Occipital lobe (tissue), 2 donors: ENCODE measurements around the gene CELSR1. TPM values are rescaled to one million over a fixed set of nuclear protein-coding genes. Genes with fewer than 3 reads are reported as not detected.

ENCODE experiments used
- DNase-seq: peaks from one replicate; lab custom pipeline; 2025; lab: John Stamatoyannopoulos, UW
- total RNA-seq: library from RNA; depleted of rRNA; stranded (reverse); fragments of >200 nt; gene quantifications from one replicate; pipeline ENCODE4 v1.2.3, GENCODE V29; 2014

Gene CELSR1
- total RNA-seq, 1 donor from 2014 or later: 4.1 TPM

DNA sequence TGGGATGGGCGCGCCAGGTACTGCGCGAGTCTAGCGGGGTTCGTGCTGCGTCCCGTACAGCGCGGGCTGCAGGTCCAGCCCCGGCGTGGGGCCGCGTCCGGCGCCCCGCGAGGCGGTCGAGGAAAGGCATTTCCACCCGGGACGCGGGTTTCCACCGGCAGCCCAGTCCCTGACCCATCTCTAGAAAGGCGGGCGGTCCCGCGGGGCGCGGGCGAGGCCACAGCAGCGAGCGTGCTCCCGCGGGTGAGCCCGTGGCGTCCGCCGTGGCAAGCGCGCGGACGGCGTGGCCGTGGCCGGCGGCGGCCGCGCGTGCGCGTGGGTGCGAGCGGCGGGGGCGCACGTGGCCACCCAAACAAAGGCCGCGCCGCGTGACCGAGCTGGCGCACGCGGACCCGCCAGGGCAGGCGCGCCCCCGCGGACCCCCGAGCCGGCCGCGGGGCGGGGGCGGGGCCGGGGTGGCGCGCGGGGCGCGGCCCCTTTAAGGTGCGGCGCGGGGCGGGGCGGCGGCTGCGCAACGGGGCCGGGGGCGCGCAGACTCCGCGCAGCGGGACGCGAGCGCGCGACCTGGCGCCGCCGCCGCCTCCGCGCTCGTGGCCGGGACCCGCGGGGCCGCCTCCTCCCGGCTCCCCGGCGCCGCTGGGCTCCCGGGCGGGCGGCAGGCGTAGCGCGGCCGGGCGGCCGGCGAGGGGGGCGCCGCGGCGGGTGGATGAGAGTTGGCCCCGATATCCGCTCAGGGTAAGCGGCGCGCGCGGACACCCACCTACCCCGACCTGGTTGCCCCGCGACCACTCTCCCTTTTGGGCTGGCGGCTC, 39.3 kb upstream of the CELSR1 start:
- peak; percentile 66 for DNase-seq

DNA sequence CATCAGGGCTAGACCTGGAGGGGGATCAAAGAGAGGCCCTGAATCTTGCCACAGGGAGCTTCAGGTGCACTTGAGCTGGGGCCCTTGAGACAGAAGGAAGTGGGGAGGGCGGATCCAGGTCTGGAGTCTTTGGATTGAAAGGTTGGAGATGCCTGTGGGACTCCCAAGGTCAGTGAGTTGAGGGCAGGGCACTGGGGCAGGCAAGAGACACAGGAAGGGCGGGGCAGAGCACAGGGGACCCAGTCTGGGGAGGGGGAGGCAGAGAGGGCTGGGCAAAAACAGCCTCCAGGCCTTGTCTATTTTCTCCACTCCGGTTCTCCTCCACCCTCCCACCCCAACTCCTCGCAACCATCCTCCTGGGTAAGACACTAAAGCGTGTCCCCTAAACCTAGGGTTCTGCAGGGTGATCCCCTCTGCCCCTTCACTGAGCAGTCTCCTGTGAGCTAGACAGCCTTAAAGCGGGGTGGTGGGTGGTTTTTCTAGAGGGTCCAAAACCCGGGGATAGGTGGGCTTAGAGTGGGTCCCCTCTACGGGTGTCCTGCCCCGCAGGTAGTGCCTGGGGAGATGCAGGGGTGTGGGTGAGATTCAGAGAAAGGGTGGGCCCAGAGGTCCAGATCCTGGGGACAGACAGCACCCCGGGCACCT, 38.6 kb upstream of the CELSR1 start:
- DNase-seq: no peak

- DNase-seq: no peak
These were observed 37.8 kb upstream of the CELSR1 start for GRCh38 chr22:46574993-46575910.

DNA sequence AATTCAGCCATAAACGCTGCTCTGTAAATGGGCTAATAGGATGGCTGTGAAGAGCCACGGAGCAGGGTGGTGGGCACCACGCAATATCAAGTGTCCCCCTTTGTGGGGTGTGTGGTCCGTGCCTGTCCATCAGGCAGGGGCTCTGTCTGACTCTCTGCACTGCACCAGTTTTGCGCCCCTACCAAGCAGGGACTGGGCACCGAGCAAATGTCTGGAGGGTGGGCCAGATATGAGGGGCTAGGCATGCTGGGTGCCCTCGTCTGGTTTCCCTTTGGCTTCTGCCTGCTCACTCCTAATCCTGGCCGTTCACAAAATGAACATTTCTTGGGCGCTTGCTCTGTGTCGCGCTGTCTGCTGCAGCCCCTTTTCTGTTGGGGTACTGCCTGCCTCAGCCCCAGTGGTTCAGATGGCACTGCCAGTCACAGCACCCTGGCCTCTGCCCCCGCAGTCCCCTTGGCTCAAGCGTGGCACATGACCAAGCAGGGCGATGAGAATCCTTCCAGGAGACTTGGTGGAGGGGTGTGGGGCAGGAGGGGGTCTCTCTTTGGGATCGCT, 37.1 kb upstream of the CELSR1 start:
- no peak for DNase-seq

GRCh38 chr22:46573781-46574437, 36.5 kb upstream of the CELSR1 start:
- no peak for DNase-seq

GRCh38 chr22:46572911-46573780, 35.7 kb upstream of the CELSR1 start:
- DNase-seq: no peak

- DNase-seq: no peak
These were observed 34.3 kb upstream of the CELSR1 start for GRCh38 chr22:46571642-46572250.

DNA sequence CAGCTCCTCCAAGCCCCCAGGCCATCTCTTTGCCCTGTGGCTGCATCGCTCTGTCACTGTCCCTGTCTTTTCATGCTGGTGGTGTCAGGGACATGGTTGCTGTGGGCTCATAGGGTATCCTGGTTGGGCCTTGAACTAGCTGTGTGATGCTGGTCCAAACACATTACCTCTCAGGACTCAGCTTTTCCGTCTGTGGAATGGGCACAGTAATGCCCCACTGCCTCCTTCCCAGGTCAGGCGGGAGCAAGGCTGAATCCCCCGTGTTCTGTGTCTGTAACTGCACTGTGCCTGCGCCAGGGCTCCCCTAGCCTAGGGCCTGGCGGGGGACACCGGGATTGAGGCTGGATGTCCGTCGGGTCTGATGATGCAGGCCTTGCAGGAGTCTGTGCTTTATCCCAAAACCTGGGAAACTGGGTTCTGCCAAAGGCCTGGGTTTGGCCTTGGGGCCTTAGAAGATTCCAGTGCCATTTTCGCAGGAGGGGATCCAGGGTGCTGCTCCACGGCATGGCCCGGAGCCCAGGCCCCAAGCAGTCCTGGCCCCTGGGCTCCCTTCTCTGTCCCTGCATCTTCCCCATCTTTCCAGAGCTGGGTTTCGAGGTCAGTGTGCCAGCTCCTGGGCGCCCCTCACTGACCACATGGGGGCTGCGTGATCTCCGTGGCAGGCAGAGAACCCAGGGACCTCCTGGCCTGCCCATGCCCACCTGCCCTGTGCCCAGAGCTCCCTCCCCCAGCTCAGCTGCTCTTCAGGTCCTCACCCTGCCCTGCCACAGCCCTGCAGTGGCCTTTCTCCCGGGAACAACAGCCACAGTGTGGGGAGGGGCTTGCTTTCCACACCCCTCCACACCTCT, 32.7 kb upstream of the CELSR1 start:
- DNase-seq: no peak

- no peak for DNase-seq
These were observed 31.8 kb upstream of the CELSR1 start for GRCh38 chr22:46569055-46569847.

DNA sequence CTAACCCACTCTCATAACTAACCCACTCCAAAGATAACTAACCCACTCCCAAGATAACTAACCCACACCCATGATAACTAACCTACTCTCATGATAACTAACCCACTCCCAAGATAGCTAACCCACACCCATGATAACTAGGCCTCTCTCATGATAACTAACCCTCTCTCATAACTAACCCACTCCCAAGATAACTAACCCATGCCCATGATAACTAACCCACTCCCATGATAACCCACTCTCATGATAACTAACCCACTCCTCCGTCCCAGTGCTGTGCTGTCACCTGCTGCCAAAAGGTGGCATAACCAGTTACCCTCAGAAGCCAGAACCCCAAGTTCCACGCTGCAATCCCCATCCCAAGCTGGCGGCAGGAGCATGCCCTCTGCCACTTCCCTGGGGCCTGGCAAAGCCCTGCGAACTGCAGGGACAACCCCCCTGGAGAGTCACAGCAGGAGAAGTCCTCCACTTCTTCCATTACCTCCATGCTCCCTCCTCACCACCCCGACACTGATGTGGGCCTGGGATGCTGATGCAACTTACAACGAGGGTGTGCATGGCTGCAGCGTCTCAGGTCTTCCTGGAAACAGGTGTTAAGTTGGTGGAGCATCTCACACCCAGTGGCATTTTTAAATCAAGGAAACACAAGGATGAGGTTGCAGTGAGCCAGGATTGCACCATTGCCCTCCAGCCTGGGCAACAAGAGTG, 30.8 kb upstream of the CELSR1 start:
- no peak for DNase-seq

- no peak for DNase-seq
These were observed 30.1 kb upstream of the CELSR1 start for GRCh38 chr22:46567471-46567870.

- DNase-seq: no peak
These were observed 26.8 kb upstream of the CELSR1 start for GRCh38 chr22:46564084-46564714.

- peak; percentile 26 for DNase-seq
These were observed 26.1 kb upstream of the CELSR1 start for GRCh38 chr22:46563381-46564083.

- no peak for DNase-seq
These were observed 24.1 kb upstream of the CELSR1 start for GRCh38 chr22:46561435-46561905.

- DNase-seq: no peak
These were observed 23.4 kb upstream of the CELSR1 start for GRCh38 chr22:46560696-46561295.
